ENCODE measurements around the gene OPRM1.

DNA sequence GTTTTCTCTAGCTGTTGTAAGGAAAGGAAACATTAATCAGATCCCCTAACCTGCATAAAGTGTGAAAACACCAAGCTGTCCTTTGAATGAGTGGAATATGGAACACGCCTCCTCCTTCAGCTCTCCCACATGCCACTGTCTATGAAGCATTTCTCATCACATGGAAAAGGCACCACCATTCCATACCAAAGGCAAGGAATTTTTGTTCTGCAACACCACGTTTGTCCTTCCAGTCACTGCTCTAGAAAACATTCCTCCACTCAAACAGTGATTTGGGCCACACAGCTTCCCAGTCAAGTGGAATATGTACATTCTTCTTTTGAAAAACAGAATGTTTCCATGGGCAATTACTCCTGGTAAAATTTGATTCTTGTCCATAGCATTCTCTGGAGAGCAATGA, 120.1 kb downstream of the OPRM1 start:
- TF ChIP-seq, protein P1, sequence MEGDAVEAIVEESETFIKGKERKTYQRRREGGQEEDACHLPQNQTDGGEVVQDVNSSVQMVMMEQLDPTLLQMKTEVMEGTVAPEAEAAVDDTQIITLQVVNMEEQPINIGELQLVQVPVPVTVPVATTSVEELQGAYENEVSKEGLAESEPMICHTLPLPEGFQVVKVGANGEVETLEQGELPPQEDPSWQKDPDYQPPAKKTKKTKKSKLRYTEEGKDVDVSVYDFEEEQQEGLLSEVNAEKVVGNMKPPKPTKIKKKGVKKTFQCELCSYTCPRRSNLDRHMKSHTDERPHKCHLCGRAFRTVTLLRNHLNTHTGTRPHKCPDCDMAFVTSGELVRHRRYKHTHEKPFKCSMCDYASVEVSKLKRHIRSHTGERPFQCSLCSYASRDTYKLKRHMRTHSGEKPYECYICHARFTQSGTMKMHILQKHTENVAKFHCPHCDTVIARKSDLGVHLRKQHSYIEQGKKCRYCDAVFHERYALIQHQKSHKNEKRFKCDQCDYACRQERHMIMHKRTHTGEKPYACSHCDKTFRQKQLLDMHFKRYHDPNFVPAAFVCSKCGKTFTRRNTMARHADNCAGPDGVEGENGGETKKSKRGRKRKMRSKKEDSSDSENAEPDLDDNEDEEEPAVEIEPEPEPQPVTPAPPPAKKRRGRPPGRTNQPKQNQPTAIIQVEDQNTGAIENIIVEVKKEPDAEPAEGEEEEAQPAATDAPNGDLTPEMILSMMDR (IDR thresholded peaks at IDR 0.05; ENCODE audit: insufficient read depth, low read depth, low read length) = no peak
- TF ChIP-seq EZH2 (IDR thresholded peaks at IDR 0.05; ENCODE audit: insufficient read depth, low read length) = no peak
